Naive B cell (primary cell): Measurements from ENCODE around the gene FDPS. TPM values are rescaled to one million over a fixed set of nuclear protein-coding genes. Genes with fewer than 3 reads are reported as not detected.

ENCODE experiments used
- ATAC-seq, 2 donors: fragments of 150-1000 bp; cut with Tn5 transposase; 2 replicates each; pipeline ENCODE4 v1.10.0; 2021; ENCODE audit warnings: low read depth in 2 of 2, mild to moderate bottlenecking in 2 of 2, moderate library complexity in 2 of 2
- DNase-seq: peaks from one replicate; pipeline ENCODE4 v3.0.0; 2022
- H3K27ac Mint-ChIP-seq, 6 donors: one replicate each; pipeline ENCODE4 v1.8.0; 2020 to 2022; ENCODE audit warnings: mild to moderate bottlenecking in 6 of 6, mixed read lengths in 6 of 6, moderate library complexity in 5 of 6, inconsistent platforms in 2 of 6
- H3K27me3 Mint-ChIP-seq, 3 donors: one replicate each; pipeline ENCODE4 v1.8.0; 2021 to 2022; ENCODE audit warnings: mixed read lengths in 3 of 3, mild to moderate bottlenecking in 1 of 3
- H3K36me3 Mint-ChIP-seq, 2 donors: one replicate each; pipeline ENCODE4 v1.8.0; 2020 to 2022; ENCODE audit warnings: mixed read lengths in 2 of 2, inconsistent platforms in 1 of 2, mild to moderate bottlenecking in 1 of 2
- H3K4me1 Mint-ChIP-seq, 3 donors: one replicate each; pipeline ENCODE4 v1.8.0; 2020 to 2022; ENCODE audit warnings: mixed read lengths in 3 of 3, inconsistent platforms in 1 of 3, mild to moderate bottlenecking in 1 of 3, moderate library complexity in 1 of 3
- H3K4me3 Mint-ChIP-seq, 8 donors: one replicate each; pipeline ENCODE4 v1.8.0; 2020 to 2022; ENCODE audit warnings: mild to moderate bottlenecking in 8 of 8, mixed read lengths in 8 of 8, moderate library complexity in 8 of 8, inconsistent platforms in 2 of 8
- H3K9me3 Mint-ChIP-seq, 7 donors: one replicate each; pipeline ENCODE4 v1.8.0; 2020 to 2022; ENCODE audit warnings: mixed read lengths in 7 of 7, mild to moderate bottlenecking in 5 of 7, inconsistent platforms in 2 of 7, moderate library complexity in 1 of 7
- polyA plus RNA-seq, 6 donors: library from polyadenylated mRNA; unstranded; fragments of 300-500 nt; fragmentation: Illumina TruSeq; gene quantifications; one replicate each; pipeline ENCODE4 v1.2.3, GENCODE V29; 2021; ENCODE audit warnings: low read depth in 6 of 6

Gene FDPS
- polyA plus RNA-seq, 6 donors from 2014 or later: 99.4 to 187 (median 117) TPM

DNA sequence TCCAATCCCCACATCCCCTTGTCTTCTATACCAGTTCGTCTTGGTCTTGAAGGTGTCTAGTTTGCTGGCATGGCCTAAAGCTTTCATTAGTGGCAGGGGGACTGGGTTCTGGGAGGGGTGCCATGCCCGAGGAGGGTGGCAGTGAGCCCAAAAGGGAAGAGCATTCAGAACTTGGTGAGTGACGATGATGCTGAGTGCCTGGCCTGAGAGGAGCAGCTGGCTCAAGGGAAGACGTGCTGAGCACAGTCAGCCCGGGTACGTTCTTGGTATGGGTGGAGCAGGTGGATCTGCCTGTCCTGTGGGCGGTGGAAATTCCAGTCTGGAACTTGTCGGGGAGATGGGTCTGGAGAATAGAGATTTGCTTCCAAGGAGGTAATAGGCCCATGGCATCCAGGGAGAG, 4.6 kb downstream of the FDPS start:
- H3K4me1 Mint-ChIP-seq: peaks cover 21 to 28% (median 25%) of the 10 kb centered on the region in 3 donors
- H3K4me3 Mint-ChIP-seq: peak overlapping the region in 1 of 8 donors; percentile 67
- peak overlapping the region in 3 of 6 donors; percentile 2 to 53 (median 41) for H3K27ac Mint-ChIP-seq
- H3K27me3 Mint-ChIP-seq: no peaks in the 10 kb centered on the region
- no peaks in the 10 kb centered on the region for H3K9me3 Mint-ChIP-seq
- no peak for ATAC-seq
- H3K36me3 Mint-ChIP-seq: peaks cover 0 to 8% of the 10 kb centered on the region in 2 donors
- no peak for DNase-seq

GRCh38 chr1:155316922-155317321, 8.3 kb downstream of the FDPS start:
- DNase-seq (no peak), ATAC-seq (no peak)
- Mint-ChIP-seq H3K36me3 (peaks cover 0 to 16% of the 10 kb centered on the region in 2 donors), H3K27ac (no peak overlapping the region), H3K27me3 (no peaks in the 10 kb centered on the region), H3K9me3 (no peaks in the 10 kb centered on the region), H3K4me1 (peaks cover 20 to 35% (median 27%) of the 10 kb centered on the region in 3 donors), H3K4me3 (no peak overlapping the region)

GRCh38 chr1:155318082-155318481, 9.4 kb downstream of the FDPS start:
- Mint-ChIP-seq H3K27me3 (no peaks in the 10 kb centered on the region), H3K4me3 (no peak overlapping the region), H3K4me1 (peaks cover 22 to 40% (median 27%) of the 10 kb centered on the region in 3 donors), H3K27ac (no peak overlapping the region), H3K36me3 (peaks cover 0 to 14% of the 10 kb centered on the region in 2 donors), H3K9me3 (no peaks in the 10 kb centered on the region)
- ATAC-seq (no peak), DNase-seq (no peak)

- Mint-ChIP-seq H3K36me3 (peaks cover 0 to 8% of the 10 kb centered on the region in 2 donors), H3K4me3 (peak overlapping the region in 4 of 8 donors; percentile 27 to 86 (median 82)), H3K9me3 (no peaks in the 10 kb centered on the region), H3K4me1 (peaks cover 26 to 41% (median 29%) of the 10 kb centered on the region in 3 donors), H3K27me3 (no peaks in the 10 kb centered on the region), H3K27ac (peak overlapping the region in 1 of 6 donors; percentile 15)
- ATAC-seq (no peak), DNase-seq (no peak)
Observed at GRCh38 chr1:155319536-155319935, 10.9 kb downstream of the FDPS start.

DNA sequence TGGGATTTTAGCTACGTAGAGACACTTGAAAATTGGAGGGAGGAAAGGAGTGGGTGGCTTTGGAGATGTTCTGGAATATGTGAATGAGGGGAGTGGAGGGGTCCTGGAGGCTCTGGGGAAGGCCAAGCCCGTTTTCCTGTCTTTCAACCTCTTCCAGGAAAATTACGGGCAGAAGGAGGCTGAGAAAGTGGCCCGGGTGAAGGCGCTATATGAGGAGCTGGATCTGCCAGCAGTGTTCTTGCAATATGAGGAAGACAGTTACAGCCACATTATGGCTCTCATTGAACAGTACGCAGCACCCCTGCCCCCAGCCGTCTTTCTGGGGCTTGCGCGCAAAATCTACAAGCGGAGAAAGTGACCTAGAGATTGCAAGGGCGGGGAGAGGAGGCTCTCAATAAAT, 11.6 kb downstream of the FDPS start:
- Mint-ChIP-seq H3K9me3 (no peaks in the 10 kb centered on the region), H3K36me3 (peaks cover 0 to 8% of the 10 kb centered on the region in 2 donors), H3K27ac (peak overlapping the region in 4 of 6 donors; percentile 33 to 74 (median 54)), H3K4me1 (peaks cover 29 to 47% (median 30%) of the 10 kb centered on the region in 3 donors), H3K4me3 (peak overlapping the region; percentile 80 to 90 (median 86)), H3K27me3 (no peaks in the 10 kb centered on the region)
- DNase-seq (no peak), ATAC-seq (no peak)

- H3K36me3 Mint-ChIP-seq: peaks cover 0 to 8% of the 10 kb centered on the region in 2 donors
- peaks cover 31 to 48% (median 34%) of the 10 kb centered on the region in 3 donors for H3K4me1 Mint-ChIP-seq
- H3K27ac Mint-ChIP-seq: peak within 1 kb of the TSS in 5 of 6 donors; percentile 33 to 89 (median 59)
- peak within 1 kb of the TSS; percentile 80 to 90 (median 86) for H3K4me3 Mint-ChIP-seq
- ATAC-seq (peak; percentile 34 to 43), DNase-seq (peak; percentile 69)
- no peaks in the 10 kb centered on the region for H3K9me3 Mint-ChIP-seq
- H3K27me3 Mint-ChIP-seq: no peaks in the 10 kb centered on the region
Observed at GRCh38 chr1:155320661-155321617, 12.3 kb downstream of the FDPS start, which contains the start of gene RUSC1. Gene RUSC1, plus strand, starts transcription at chr1:155320894. Its CDS starts 880 bp downstream, at chr1:155321774.

DNA sequence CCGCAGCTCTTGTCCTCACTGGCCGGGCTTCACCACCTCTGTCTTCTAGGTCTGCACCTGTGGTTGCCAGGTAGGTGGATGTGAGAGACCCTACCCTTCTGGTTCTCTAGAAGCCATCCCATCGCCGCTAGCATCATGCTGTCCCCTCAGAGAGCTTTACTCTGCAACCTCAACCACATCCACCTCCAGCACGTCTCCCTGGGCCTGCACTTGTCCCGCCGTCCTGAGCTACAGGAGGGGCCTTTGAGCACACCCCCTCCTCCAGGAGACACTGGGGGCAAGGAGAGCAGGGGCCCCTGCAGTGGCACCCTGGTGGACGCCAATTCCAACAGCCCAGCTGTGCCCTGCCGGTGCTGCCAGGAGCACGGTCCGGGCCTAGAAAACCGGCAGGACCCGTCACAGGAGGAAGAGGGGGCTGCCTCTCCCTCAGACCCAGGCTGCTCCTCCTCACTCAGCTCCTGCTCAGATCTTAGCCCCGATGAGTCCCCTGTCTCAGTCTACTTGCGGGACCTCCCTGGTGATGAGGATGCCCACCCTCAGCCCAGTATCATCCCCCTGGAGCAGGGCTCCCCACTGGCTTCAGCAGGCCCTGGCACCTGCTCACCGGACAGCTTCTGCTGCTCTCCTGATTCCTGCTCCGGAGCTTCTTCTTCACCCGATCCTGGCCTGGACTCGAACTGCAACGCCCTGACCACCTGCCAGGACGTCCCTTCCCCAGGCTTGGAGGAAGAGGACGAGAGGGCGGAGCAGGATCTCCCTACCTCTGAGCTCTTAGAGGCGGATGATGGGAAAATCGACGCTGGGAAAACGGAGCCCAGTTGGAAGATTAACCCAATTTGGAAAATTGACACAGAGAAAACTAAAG, 13.2 kb downstream of the FDPS start:
- no peak for DNase-seq
- H3K36me3 Mint-ChIP-seq: peaks cover 0 to 8% of the 10 kb centered on the region in 2 donors
- H3K4me3 Mint-ChIP-seq: peak overlapping the region; percentile 63 to 88 (median 80)
- no peak for ATAC-seq
- H3K27ac Mint-ChIP-seq: peak overlapping the region in 3 of 6 donors; percentile 14 to 89 (median 59)
- peaks cover 36 to 52% (median 38%) of the 10 kb centered on the region in 3 donors for H3K4me1 Mint-ChIP-seq
- no peaks in the 10 kb centered on the region for H3K9me3 Mint-ChIP-seq
- no peaks in the 10 kb centered on the region for H3K27me3 Mint-ChIP-seq

DNA sequence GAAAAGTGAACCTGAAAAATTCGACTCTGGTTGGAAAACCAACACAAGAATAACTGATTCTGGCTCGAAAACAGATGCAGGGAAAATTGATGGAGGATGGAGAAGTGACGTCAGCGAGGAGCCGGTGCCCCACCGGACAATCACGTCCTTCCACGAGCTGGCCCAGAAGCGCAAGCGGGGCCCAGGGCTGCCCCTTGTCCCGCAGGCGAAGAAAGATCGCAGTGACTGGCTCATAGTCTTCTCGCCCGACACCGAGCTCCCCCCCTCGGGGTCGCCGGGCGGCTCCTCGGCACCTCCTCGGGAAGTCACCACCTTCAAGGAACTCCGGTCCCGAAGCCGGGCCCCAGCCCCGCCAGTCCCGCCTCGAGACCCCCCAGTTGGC, 13.9 kb downstream of the FDPS start:
- Mint-ChIP-seq H3K9me3 (no peaks in the 10 kb centered on the region), H3K4me1 (peaks cover 36 to 52% (median 38%) of the 10 kb centered on the region in 3 donors), H3K27me3 (no peaks in the 10 kb centered on the region), H3K4me3 (peak overlapping the region; percentile 63 to 88 (median 80)), H3K27ac (peak overlapping the region in 1 of 6 donors; percentile 21), H3K36me3 (peaks cover 0 to 8% of the 10 kb centered on the region in 2 donors)
- no peak for ATAC-seq
- DNase-seq: no peak

- Mint-ChIP-seq H3K36me3 (peaks cover 0 to 8% of the 10 kb centered on the region in 2 donors), H3K27me3 (no peaks in the 10 kb centered on the region), H3K4me3 (peak overlapping the region; percentile 80 to 94 (median 89)), H3K27ac (peak overlapping the region in 2 of 6 donors; percentile 57 to 87), H3K4me1 (peaks cover 36 to 52% (median 38%) of the 10 kb centered on the region in 3 donors), H3K9me3 (no peaks in the 10 kb centered on the region)
- peak; percentile 63 for ATAC-seq
- peak; percentile 86 for DNase-seq
Observed at GRCh38 chr1:155322953-155323728, 14.5 kb downstream of the FDPS start.

DNA sequence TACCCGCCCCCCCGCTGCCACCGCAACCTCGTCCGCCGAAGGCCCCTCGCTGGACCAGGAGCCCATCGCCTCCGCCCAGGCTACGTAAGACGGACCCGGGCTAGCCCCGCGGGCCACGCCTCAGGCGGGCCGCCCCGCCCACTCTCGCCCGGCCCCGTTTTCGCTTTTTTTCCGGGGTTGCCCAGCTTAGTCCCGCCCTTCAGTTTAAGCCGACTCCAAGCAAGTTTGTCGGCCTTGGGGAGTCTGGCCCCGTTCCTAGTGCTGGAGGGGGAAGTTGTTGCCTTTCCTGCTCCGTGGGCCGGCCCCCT, 15.0 kb downstream of the FDPS start:
- Mint-ChIP-seq H3K27me3 (no peaks in the 10 kb centered on the region), H3K4me3 (peak overlapping the region; percentile 80 to 94 (median 89)), H3K9me3 (no peaks in the 10 kb centered on the region), H3K36me3 (peaks cover 0 to 7% of the 10 kb centered on the region in 2 donors), H3K27ac (peak overlapping the region in 3 of 6 donors; percentile 70 to 89 (median 87)), H3K4me1 (peaks cover 36 to 52% (median 38%) of the 10 kb centered on the region in 3 donors)
- DNase-seq: peak; percentile 69
- peak; percentile 65 to 66 for ATAC-seq

DNA sequence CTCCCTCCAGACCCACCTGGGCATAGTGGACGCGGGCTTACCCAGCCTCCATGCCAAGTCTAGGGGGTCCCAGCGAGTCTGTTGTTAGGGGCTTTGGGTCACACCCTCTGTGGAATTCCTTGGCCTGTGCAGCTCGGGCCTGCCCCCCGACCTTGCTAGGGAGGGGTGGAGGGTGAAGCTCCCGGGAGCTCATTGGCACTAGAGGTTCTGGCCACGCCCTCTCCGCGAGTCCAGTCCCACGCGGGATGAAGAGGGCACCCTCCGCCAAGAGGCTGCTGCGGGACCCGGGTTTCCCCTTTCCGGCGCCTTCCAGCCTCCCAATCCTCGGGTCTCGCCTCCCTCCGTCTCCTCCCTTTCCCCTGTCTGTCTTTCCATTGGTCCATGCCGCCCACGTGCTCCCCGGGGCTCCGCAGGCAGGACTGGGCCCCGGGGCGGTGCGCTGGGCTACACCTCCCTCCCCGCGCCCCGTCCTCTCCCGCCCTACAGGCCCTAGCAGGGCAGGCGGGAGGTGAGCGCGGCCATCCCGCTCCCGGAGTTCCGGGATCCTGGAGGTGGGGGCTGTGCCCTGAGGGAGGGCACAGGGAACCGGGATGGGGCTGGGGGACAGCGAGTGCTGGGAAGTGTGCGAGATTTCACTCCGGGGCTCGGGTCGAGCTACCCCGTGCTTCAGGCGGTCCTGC, 15.5 kb downstream of the FDPS start:
- H3K36me3 Mint-ChIP-seq: peaks cover 0 to 2% of the 10 kb centered on the region in 2 donors
- no peaks in the 10 kb centered on the region for H3K9me3 Mint-ChIP-seq
- ATAC-seq (peak; percentile 73 to 75), DNase-seq (peak; percentile 83)
- H3K27ac Mint-ChIP-seq: peak overlapping the region in 5 of 6 donors; percentile 64 to 89 (median 79)
- H3K4me1 Mint-ChIP-seq: peaks cover 32 to 48% (median 38%) of the 10 kb centered on the region in 3 donors
- H3K4me3 Mint-ChIP-seq: peak overlapping the region; percentile 80 to 94 (median 89)
- no peaks in the 10 kb centered on the region for H3K27me3 Mint-ChIP-seq
